Esophagus muscularis mucosa (tissue), 4 donors: Measurements from ENCODE around the gene HSPG2. TPM values are rescaled to one million over a fixed set of nuclear protein-coding genes. Genes with fewer than 3 reads are reported as not detected.

ENCODE experiments used
- DNase-seq: peaks from one replicate; pipeline ENCODE4 v3.0.0-alpha.2; 2017; ENCODE audit errors: extremely low spot score
- H3K27ac ChIP-seq, 4 donors: fragments of 200-600 bp; sonication (generic); replicated peaks in 1 of 4; 1 replicate in 3 of 4; 2 replicates in 1 of 4; pipeline ENCODE4 v1.5.1; 2016 to 2019; ENCODE audit warnings: mild to moderate bottlenecking in 1 of 4
- H3K27me3 ChIP-seq, 4 donors: fragments of 200-600 bp; sonication (generic); one replicate each; pipeline versions ENCODE4 v1.5.1 to v1.6.0; 2016 to 2019
- H3K36me3 ChIP-seq, 4 donors: fragments of 200-600 bp; sonication (generic); one replicate each; pipeline ENCODE4 v1.5.1; 2016 to 2019
- H3K4me1 ChIP-seq, 4 donors: fragments of 200-600 bp; sonication (generic); one replicate each; pipeline ENCODE4 v1.5.1; 2016 to 2019
- H3K4me3 ChIP-seq, 4 donors: fragments of 200-600 bp; sonication (generic); 1 replicate in 2 of 4; 2 replicates in 2 of 4; pipeline ENCODE4 v1.5.1; 2016 to 2019; ENCODE audit warnings: mild to moderate bottlenecking in 4 of 4, moderate library complexity in 1 of 4
- H3K9me3 ChIP-seq, 4 donors: fragments of 200-600 bp; sonication (generic); 1 replicate in 3 of 4; 2 replicates in 1 of 4; pipeline ENCODE4 v1.5.1; 2016 to 2019
- EP300 ChIP-seq: sonication (generic); formaldehyde crosslinking; IDR thresholded peaks from one replicate; pipeline ENCODE4 v1.6.1; 2017; ENCODE audit warnings: antibody characterized with exemption
- POLR2A ChIP-seq: fragments of 450-650 bp; IDR thresholded peaks from one replicate; pipeline ENCODE4 v1.6.1; 2017; ENCODE audit warnings: antibody characterized with exemption, moderate library complexity, mild to moderate bottlenecking, low read depth
- POLR2AphosphoS5 ChIP-seq, 2 donors: sonication (generic); formaldehyde crosslinking; IDR thresholded peaks; one replicate each; pipeline ENCODE4 v1.6.1; 2017; ENCODE audit warnings: antibody characterized with exemption in 2 of 2
- WGBS: methylation state at CpG from one replicate; pipeline ENCODE4 v1.1.5; 2018; 5-methylcytosine and 5-hydroxymethylcytosine counted together
- intact Hi-C: fragments of 100-400 bp; cut with DNase I; formaldehyde crosslinking; loops from one replicate; pipeline ENCODE4 v1.15.1; 2023
- total RNA-seq, 4 donors: library from RNA; depleted of rRNA; stranded (reverse); fragments of >200 nt; gene quantifications; one replicate each; pipeline versions ENCODE4 v1.1.0 to v1.2.1, GENCODE V29; 2016
- TF ChIP-seq, protein P1 (sequence below), 3 experiments: fragments of 200-600 bp in 2 of 3; fragments of 450-650 bp in 1 of 3; sonication (generic) in 2 of 3; IDR thresholded peaks; one replicate each; pipeline ENCODE4 v1.5.1; 2017 to 2019; ENCODE audit warnings: antibody characterized with exemption in 3 of 3, mild to moderate bottlenecking in 2 of 3, moderate library complexity in 1 of 3

Gene HSPG2
- total RNA-seq, 4 donors from 2014 or later, result 414 to 1,199 (median 595) TPM

DNA sequence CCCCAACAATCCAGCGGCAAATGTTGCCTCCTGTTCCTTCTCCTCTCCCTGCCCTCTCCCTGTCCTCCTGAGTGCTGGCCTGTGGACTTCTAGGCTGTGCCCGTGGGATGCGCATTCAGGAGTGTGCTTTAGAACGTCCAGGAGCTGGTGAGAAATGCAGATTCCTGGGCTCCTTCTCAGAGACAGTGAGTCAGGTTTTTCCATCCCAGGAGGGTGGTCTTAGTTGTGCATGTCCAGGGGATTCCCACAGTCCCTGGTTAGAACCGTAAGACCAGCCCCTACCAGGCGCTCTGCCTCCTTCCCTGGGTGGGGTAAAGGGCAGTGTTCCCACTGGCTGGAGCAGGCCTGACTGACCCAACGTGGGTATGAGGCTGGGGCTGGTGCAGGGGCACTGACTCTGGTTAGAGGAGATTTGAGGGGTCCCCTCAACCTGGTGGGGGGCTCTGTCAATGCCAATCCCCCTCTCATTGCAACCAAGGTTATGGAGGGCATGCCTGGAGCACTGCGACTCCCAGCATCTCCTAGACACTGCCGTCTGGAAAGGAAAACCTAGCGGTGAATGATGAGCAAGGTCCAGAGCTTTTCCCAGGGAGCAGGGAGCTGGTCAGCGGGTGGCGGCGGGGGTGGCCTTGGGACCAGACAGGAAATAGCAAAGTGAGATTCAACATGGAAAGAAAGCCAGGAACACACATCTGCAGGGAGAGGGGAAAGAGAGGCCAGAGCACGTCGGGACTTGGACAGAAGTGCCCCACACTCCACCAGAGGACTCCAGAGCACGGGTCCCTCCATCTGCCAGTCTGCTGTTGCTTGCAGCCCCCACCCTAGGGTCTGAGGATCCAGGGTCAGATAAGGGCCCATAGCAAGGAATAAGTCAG, 38.5 kb downstream of the HSPG2 start:
- intact Hi-C loops, result no loop called here
- Histone ChIP-seq H3K36me3 (peaks cover 0 to 37% (median 27%) of the 10 kb centered on the region in 4 donors), H3K4me1 (peaks cover 100% of the 10 kb centered on the region in 4 donors), H3K9me3 (no peaks in the 10 kb centered on the region), H3K27me3 (no peaks in the 10 kb centered on the region), H3K27ac (peak overlapping the region; percentile 93 to 99 (median 98)), H3K4me3 (no peak overlapping the region)
- TF ChIP-seq, protein P1, sequence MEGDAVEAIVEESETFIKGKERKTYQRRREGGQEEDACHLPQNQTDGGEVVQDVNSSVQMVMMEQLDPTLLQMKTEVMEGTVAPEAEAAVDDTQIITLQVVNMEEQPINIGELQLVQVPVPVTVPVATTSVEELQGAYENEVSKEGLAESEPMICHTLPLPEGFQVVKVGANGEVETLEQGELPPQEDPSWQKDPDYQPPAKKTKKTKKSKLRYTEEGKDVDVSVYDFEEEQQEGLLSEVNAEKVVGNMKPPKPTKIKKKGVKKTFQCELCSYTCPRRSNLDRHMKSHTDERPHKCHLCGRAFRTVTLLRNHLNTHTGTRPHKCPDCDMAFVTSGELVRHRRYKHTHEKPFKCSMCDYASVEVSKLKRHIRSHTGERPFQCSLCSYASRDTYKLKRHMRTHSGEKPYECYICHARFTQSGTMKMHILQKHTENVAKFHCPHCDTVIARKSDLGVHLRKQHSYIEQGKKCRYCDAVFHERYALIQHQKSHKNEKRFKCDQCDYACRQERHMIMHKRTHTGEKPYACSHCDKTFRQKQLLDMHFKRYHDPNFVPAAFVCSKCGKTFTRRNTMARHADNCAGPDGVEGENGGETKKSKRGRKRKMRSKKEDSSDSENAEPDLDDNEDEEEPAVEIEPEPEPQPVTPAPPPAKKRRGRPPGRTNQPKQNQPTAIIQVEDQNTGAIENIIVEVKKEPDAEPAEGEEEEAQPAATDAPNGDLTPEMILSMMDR (IDR thresholded peaks at IDR 0.05), result no peak
- no peak for TF ChIP-seq POLR2AphosphoS5 (IDR thresholded peaks at IDR 0.05)
- no peak for TF ChIP-seq EP300
- TF ChIP-seq POLR2A, result no peak
- WGBS, result 58% methylated on average over 16 of the region's 16 CpGs
- no peak for DNase-seq

DNA sequence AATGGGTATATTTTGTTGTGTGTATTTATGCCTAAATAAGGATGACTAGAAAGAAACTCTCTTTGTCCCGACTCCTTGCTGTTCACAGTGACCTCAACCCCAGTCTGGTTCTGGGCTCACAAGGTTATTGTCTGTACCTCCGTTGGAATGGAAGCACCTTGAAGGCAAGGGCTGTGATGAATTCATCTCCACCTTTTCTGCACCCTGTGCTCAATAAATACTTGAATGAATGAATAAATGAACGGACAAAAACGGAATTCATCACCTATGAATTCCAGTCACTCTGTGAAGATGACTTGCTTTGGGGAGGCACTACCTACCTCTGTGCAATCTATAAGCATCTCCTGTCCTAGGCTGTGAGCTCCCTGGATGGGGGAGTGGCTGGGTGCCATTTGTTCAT, 39.3 kb downstream of the HSPG2 start:
- Histone ChIP-seq H3K36me3 (peaks cover 6 to 44% (median 34%) of the 10 kb centered on the region in 4 donors), H3K4me3 (no peak overlapping the region), H3K27me3 (no peaks in the 10 kb centered on the region), H3K9me3 (no peaks in the 10 kb centered on the region), H3K4me1 (peaks cover 98 to 100% (median 100%) of the 10 kb centered on the region in 4 donors), H3K27ac (peak overlapping the region; percentile 93 to 99 (median 98))
- TF ChIP-seq, protein P1 (IDR thresholded peaks at IDR 0.05), result no peak
- no peak for TF ChIP-seq POLR2A
- TF ChIP-seq POLR2AphosphoS5 (IDR thresholded peaks at IDR 0.05), result no peak
- no peak for TF ChIP-seq EP300
- WGBS, result 74% methylated on average over 4 of the region's 4 CpGs
- intact Hi-C loops, result no loop called here
- DNase-seq, result no peak

DNA sequence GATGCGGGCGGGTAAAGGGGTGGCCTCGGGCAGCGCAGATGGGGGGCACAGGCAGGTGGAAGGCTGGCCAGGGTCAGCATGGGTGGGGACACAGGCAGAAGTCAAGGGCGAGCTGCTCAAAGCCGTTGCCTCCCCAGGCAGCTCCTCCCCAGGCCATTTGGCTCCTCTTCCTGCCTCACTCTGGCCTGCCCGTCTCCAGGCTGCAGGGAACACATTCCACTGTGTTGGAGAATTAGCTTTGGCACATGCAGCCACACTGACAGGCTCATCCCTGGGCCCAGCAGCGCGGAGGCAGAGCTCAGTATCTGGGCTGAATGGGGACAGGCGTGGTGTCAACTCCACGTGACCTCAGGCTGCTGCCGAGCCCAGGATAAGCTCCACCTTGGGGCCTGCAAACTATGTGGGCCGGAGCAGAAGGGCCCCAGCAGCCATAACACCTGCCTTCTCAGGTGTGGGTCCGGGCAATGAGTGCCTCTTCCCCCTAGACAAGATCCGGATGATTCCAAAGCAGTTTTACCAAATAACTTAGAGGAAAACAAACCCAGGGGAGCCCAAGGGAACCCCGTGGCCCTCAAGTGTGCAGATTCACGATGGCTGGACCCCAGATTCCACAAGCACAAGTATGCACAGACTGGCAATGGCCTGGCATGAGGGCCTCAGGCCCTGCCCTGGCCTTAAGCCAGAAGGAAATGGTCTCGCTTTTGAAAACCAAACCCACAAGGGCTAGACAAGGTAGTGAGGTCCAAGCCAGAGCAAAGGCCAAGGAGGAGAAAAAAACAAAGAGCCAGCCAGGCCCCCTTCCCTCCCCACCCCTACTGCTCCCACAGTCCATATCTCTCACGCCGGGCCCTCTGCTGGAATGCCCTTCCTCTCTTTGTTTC, 40.2 kb downstream of the HSPG2 start:
- WGBS, result 28% methylated on average over 16 of the region's 20 CpGs
- DNase-seq, result peak; percentile 95
- H3K9me3 ChIP-seq, result no peaks in the 10 kb centered on the region
- H3K36me3 ChIP-seq, result peaks cover 7 to 50% (median 43%) of the 10 kb centered on the region in 4 donors
- H3K27me3 ChIP-seq, result no peaks in the 10 kb centered on the region
- H3K4me1 ChIP-seq, result peaks cover 90 to 100% (median 97%) of the 10 kb centered on the region in 4 donors
- intact Hi-C loops, result no loop called here
- H3K4me3 ChIP-seq, result no peak overlapping the region
- peak overlapping the region; percentile 93 to 99 (median 98) for H3K27ac ChIP-seq
- TF ChIP-seq POLR2A (no peak), POLR2AphosphoS5 (IDR thresholded peaks at IDR 0.05) (peak; percentile 88 to 93), EP300 (no peak)

DNA sequence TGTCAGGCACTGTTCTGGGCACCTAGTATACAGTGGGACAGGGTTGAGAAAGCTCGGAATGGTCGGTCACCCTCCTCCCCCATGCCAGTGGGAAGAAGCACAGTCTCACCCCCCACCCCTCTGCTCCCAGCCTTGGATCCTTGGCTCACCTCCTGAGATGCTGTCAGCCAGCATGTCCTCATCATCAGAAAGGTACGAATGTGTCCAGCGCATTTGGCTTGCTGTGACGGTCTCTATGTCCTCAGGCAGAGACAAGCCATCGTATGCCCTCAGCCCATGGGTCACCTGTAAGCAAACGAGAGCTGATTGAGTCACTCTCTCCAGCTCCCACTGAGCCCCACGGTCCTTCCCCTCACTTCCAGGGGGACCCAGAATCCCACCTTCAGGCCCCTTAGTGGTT, 41.1 kb downstream of the HSPG2 start:
- DNase-seq, result no peak
- Histone ChIP-seq H3K4me1 (peaks cover 81 to 94% (median 92%) of the 10 kb centered on the region in 4 donors), H3K4me3 (no peak overlapping the region), H3K36me3 (peaks cover 11 to 59% (median 52%) of the 10 kb centered on the region in 4 donors), H3K27me3 (no peaks in the 10 kb centered on the region), H3K9me3 (no peaks in the 10 kb centered on the region), H3K27ac (peak overlapping the region; percentile 93 to 99 (median 98))
- intact Hi-C loops, result no loop called here
- WGBS, result 52% methylated on average over 8 of the region's 8 CpGs
- TF ChIP-seq EP300 (peak; percentile 67), POLR2AphosphoS5 (IDR thresholded peaks at IDR 0.05) (peak; percentile 41 to 63), POLR2A (no peak)
- TF ChIP-seq, protein P1 (IDR thresholded peaks at IDR 0.05), result no peak
